Retinal pigment epithelial cell (primary cell): ENCODE data around the gene JAML.

Experiments used
- DNase-seq: peaks from one replicate; pipeline ENCODE4 v3.0.0-alpha.2; 2010; ENCODE audit warnings: low read depth
- H3K4me3 ChIP-seq: 2 replicates; pipeline ENCODE4 v1.5.1; 2011; ENCODE audit warnings: mild to moderate bottlenecking, low read length, control low read depth, moderate library complexity
- TF ChIP-seq, protein P1 (sequence below): conservative IDR thresholded peaks from 2 replicates; pipeline ENCODE4 v1.5.1; 2011; ENCODE audit warnings: low read depth, low read length, control low read depth, inconsistent platforms

Gene JAML

DNA sequence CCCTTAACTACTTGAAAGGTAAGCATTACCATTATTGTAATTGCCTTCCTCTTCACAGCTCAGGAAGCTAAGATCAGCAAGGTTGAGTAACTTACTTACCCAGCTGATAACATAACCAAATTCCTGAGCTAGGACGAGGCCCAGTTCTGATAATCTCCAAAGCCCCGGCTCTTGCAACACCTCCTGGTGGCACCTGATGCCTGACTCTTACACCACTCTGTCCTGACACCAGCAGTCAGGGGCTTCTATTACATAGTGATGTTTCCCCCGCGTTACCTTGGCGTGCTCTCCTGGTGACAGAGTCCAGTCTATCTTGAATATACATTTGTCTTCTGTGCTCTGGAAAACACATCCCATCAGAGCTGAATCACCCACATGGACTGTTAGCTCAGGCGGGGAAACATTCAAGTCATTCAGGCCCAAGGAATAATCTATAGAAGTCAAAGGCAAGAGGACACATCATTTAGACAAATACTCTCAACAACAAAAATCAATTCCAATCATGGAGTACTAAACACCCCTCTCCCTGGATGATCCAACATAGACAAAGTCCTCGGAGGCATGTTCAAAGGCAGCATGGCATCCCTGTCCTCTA lies 12.6 kb downstream of the JAML start:
- H3K4me3 ChIP-seq, result no peak overlapping the region

DNA sequence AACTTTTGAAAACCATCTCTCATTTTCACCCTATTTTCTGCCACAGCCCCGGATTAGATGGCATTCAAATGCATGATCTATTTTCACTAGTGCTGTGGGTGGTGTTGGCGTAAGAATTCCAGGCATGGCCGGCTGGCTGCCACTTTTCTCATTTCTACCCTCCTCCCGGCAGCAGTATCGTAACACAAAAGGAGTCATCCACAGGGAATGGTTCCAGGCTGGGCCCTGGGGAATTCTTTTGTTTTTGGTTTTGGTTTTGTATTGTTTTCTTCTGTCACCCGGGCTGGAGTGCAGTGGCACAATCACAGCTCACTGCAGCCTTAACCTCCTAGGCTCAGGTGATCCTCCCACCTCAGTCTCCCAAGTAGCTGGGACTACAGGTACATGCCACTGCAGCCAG lies 13.8 kb downstream of the JAML start:
- TF ChIP-seq, protein P1, sequence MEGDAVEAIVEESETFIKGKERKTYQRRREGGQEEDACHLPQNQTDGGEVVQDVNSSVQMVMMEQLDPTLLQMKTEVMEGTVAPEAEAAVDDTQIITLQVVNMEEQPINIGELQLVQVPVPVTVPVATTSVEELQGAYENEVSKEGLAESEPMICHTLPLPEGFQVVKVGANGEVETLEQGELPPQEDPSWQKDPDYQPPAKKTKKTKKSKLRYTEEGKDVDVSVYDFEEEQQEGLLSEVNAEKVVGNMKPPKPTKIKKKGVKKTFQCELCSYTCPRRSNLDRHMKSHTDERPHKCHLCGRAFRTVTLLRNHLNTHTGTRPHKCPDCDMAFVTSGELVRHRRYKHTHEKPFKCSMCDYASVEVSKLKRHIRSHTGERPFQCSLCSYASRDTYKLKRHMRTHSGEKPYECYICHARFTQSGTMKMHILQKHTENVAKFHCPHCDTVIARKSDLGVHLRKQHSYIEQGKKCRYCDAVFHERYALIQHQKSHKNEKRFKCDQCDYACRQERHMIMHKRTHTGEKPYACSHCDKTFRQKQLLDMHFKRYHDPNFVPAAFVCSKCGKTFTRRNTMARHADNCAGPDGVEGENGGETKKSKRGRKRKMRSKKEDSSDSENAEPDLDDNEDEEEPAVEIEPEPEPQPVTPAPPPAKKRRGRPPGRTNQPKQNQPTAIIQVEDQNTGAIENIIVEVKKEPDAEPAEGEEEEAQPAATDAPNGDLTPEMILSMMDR, result no peak
- no peak for DNase-seq
- no peak overlapping the region for H3K4me3 ChIP-seq

More for the DNA sequence above, 12.6 kb downstream of the JAML start:
- DNase-seq, result no peak
- TF ChIP-seq, protein P1, result no peak

DNA sequence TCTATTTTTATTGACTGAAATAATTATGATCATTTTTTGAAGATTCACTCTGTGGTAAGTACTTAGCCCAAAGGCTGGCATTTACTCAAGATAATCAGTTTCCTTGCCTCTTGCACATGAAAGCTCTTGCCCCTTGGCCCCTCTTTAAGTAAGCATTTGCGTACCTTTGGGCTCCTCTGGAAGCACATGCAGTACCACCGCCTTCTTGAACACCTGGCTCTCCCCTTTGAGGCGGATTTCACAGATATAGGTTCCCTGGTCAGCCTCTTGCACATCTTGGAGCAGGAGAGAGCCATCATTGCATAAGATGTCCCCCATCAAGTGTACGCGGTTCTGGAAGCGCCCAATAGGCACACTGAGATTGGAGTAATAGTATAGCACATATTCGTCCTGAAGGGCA lies 14.5 kb downstream of the JAML start:
- H3K4me3 ChIP-seq, result no peak overlapping the region
- no peak for DNase-seq
- TF ChIP-seq, protein P1, result no peak

DNA sequence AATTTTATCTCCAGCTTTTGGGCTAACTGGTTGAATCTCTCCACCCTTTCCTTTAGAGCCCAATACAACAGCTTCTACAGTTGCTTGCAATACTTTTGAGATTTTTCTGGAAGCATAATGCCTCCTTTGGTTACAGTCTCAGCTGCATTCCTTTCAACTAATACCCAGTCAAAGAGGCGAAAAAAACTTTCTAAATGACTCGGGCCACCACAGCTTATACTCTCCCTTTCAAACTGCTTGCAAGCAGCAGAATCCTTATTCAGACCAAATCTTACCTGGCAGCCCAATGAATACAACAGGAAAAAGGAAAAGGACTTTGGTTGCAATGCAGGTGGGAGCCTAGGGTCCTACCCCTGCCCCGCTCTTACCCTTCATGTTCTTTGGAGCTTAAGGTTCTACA lies 15.8 kb downstream of the JAML start:
- no peak overlapping the region for H3K4me3 ChIP-seq
- TF ChIP-seq, protein P1, result no peak
- no peak for DNase-seq

DNA sequence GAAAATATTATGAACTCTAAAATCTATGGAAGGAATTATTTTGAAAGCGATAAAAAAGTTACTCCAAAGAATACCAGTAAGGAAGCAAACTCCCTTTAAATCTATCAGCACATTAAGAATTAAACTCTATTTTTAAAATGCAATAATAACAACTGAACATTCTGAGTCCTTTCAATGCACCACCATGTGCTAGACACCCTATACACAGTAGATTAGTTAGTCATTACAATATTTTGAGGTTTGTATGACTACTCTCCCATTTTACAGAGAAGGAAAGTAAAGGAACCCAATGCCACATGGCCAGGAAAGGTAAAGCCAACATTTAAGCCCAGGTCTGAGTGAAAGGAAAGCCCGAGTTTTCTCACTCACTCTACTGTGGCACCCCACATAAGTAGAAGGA lies 17.7 kb downstream of the JAML start:
- DNase-seq, result no peak
- TF ChIP-seq, protein P1, result no peak
- no peak overlapping the region for H3K4me3 ChIP-seq

DNA sequence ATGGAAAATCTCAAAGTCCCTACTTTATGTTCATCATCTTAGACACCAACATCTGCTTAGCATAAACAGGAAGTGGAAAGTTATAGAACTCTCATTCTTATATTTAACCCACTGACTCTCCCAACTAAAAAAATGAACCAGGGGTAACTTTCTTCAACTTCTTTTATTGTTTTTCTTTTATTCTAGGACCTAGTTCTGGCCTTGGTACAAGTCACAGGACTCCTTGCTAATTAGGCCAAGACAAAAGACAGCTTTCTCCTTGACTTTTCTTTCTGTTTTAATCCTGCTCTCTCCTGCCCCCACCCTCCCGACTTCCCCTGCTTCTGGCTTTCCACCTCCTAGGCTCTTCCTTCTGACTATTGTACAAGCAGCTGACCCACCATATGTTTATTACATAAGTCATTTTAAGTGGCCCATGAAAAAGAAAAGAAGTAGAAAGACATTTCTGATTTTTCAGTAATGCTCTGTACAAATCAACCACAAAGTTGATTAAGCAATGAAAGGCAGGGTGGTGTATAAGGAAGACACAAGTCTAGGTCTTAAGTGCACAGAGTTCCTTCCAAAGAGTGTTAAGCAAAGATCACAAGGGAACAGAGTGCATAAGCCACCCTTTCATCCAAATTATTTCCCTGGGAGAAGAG lies 18.3 kb downstream of the JAML start:
- TF ChIP-seq, protein P1, result no peak
- no peak overlapping the region for H3K4me3 ChIP-seq
- no peak for DNase-seq
